HL-60/S4 treated with retinoic acid at 250 ng/mL for 4 days and 3 days (cell line): Measurements from ENCODE around the gene SIN3A.
"Not testable (repeated sequence)": the region's sequence is repeated elsewhere in the genome, so short reads cannot be mapped to it uniquely, and the experiment has no call there.

Source experiments
- in situ Hi-C: fragments of 300-500 bp; cut with MboI; formaldehyde crosslinking; loops from 2 replicates; pipeline ENCODE4 v1.7.0; 2022; ENCODE audit warnings: low sequenced_read_pairs

Gene SIN3A

DNA sequence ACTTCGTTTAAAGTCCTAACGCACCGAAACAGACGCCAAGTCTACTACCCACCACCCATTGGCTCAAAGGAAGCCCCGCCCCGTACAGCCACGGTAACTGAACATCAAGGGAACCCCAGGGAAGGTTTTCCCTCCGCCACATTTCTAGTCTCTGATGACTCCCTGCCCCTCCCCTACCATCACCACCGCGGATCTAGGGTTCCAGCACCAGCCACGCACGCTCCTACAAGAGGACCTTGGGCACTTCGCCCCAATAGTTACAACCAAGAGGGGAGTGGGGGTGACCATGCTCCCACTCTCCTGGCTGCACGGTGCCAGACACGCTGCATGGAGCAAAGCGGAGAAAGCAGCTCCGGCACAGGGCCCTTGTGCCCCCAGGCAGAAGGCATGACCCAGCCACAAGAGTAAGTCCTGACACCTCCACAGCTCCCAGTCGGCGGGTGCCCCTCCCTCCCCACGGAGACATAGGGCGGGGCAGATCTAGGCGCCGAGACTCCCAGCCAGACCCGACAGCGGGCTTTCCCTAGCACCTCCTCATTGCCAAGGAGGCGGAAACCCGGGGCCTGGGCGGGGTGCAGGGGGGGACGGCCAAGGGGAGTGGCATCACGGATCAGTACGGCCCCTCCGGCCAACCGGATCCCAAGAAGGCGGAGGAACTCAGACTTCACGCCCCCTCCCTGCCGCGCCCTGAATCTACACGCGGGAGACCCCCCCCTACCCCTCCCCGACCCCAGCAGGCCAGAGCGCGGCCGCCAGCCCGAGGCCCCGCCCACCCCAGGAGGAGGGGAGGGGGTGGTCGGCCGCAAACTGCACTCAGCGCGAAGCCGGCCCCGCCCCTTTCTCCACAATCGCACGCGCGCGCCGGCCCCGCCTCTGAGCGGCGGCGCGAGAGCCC lies 936 bp downstream of the SIN3A start:
- in situ Hi-C loops, result no loop called here

DNA sequence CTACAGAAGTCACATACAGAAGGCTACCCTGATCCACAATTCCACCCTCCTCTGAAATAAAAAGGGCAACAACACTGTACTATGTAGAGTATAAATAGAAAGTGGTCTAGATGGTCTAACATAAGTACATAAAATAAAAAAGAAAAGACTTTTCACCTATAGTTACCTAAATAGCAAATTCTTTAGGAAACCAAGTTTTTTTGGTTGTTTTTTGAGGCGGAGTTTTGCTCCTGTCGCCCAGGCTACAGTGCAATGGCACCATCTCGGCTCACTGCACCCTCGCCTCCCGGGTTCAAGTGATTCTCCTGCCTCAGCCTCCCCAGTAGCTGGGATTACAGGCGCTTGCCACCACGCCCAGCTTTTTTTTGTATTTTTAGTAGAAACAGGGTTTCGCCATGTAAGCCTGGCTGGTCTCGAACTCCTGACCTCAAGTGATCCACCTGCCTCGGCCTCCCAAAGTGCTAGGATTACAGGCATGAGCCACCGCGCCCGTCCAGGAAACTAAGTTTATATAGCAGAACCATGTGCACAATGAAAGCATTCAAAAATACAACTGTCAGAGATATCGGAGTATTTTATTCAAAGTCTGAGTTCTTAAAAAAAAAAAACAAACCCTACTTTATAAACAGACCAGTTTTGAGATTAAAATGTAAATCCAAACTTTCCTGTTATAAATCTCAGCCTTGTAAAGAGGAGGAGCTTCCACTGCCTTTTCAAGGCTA lies 1.7 kb downstream of the SIN3A start:
- in situ Hi-C loops, result no loop called here

DNA sequence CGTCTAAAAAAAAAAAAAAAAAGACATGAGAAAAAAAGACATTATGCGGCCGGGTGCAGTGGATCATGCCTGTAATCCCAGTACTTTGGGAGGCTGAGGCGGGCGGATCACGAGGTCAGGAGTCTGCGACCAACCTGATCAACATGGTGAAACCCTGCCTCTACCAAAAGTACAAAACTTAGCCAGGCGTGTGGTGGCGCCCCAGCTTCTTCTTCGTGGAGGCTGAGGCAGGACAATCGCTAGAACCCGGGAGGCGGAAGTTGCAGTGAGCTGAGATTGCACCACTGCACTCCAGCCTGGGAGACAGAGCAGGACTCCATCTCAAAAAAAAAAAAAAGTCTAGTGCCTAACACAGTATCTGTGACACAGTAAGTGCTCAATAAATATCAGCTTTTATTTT lies 3.3 kb downstream of the SIN3A start:
- in situ Hi-C loops, result not testable (repeated sequence)

DNA sequence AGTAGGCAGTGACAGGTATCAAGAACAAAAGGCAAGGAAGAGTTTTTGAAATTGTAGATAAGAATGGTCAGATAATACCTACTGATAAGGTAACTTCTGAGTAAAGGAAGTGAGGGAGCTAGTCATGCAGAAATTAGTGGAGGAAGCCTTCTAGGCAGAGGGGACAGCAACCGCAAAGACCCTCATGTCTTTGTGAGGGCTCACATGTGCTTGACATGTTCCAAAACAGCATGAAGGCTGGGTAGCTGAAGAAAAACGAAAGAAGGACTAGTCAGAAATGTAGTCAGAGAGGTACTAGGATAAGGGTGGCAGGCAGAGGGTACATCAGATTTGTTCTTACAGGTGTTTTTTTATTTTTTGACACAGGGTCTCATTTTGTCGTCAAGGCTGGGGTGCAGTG lies 5.3 kb downstream of the SIN3A start:
- in situ Hi-C loops, result no loop called here

DNA sequence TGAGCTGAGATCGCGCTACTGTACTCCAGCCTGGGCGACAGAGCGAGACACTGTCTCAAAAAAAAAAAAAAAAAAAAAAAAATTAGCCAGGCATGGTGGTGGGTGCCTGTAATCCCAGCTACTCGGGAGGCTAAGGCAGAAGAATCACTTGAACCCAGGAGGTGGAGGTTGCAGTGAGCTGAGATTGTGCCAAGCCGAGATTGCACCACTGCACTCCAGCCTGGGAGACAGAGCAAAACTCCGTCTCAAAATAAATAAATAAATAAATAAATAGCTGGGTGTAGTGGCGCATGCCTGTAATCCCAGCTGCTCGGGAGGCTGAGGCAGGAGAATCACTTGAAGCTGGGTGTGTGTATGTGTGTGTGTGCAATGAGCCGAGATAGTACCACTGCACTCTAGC lies 6.2 kb downstream of the SIN3A start:
- in situ Hi-C loops, result not testable (repeated sequence)

DNA sequence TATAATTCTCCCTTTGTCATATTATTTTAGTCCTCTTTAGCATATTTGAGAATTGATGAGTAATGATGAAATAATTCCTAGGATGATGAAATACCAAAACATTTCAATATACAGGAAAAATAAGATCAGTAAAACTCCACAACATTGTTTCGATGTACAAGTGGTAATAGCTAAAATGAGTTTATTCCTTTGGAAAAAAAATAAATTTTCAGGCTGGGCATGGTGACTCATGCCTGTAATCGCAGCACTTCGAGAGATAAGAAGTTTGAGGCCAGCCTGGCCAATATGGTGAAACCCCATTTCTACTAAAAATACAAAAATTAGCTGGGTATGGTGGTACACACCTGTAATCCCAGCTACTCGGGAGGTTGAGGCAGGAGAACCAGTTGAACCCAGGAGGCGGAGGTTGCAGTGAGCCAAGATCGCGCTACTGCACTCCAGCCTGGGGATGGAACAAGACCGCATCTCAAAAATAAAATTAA lies 7.5 kb downstream of the SIN3A start:
- in situ Hi-C loops, result not testable (repeated sequence)

DNA sequence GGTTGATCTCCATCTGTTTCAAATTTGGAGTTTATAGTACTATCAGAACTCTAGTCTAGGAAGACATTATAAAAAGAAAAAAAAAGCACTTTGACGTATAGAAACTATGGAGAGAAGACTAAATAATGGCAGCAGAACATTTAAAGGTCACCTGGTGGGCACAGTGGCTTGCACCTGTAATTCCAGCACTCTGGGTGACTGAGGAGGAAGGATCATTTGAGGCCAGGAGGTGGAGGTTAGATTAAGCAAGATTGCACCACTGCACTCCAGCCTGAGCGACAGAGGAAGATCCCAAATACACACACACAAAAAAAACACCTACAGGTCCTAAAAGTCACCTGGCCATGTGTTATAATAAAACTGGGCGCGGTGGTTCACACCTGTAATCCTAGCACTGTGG lies 13.8 kb downstream of the SIN3A start:
- in situ Hi-C loops, result no loop called here

DNA sequence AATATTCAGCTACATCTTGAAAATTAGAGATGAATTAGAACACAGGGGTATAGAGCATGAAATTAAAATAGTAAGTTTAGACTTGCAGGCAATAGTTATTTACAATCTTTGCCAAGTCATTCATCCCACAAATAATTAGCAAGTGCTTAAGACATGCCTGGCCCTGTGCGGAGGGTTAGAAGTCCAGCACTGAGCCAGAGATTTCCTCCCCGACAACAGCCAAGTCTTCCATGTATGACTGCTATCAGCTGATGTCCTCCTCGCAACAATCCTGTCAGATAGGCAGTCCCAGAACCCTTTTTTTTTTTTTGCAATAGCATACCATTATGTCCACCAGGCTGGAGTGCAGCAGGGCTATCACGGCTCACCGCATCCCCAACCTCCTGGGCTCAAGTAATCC lies 14.6 kb downstream of the SIN3A start:
- in situ Hi-C loops, result no loop called here

DNA sequence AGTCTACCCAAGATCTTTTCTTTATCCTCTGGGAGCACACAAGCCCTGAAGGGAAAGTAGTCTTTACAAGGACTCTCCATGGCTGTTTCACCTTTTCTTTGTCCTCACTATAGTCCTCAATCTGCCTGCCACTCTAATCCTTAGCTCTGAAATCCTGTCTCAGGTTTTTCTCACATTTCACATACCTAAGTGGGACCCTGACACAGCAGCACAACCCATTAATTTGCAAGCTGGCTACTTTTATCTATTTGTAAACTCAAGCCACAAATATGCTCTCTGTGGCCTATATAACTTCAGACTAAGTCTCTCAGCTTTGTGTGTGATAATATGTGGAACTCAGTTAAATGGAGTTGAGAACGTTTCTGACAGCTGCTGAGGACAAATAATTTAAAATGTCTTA lies 19.8 kb downstream of the SIN3A start:
- in situ Hi-C loops, result no loop called here

DNA sequence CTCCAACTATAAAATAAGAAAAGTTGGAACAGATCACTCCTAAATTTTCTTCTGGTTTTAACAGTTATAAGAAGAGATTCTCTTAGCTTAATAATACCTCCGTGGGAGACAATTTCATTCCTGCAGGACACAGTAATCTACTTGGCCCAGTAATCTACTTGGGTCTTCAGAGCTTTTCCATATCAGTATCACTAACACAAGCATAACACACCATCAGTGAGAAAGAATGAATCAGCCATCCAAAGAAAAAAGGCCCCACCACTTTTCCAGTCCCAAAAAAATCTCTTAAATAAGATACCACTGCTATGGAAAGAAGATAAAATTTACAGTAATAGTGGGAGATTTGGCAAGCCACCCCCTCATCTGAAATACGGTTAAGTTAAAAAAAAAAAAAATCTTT lies 20.2 kb downstream of the SIN3A start:
- in situ Hi-C loops, result no loop called here

DNA sequence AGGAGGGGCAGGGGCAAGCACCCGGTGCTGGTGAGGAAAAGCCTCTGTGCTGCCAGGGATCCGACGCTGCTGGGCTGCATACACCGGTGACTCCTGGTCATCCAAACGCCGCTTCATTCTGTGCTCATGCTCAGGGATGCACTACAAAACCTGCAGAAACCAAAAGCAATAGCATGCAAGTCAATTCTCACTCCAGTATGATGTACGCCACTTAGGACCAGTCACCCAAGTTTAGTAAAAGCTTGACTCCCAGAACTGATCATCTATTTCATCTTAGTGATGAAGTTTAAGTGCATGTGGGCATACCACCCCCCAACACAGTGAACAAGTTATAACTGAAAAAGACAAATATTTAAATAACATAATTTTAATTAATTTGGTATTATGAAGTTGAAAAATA lies 21.2 kb downstream of the SIN3A start:
- in situ Hi-C loops, result no loop called here

DNA sequence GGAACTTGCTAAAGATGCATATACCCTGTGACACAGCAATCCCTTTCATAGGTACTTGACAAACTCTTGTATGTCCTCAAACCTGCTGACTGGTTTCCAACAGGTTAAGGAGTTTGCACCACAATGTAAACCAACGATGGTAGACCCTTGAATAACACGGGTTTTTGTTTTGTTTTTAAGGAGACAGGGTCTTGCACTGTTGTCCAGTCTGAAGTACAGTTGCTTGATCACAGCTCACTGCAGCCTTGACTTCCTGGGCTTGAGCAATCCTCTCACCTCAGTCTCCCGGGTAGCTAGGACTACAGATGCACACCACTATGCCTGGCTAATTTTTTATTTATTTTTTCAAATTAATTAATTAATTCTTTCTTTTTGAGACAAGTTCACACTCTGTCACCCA lies 23.3 kb downstream of the SIN3A start:
- in situ Hi-C loops, result no loop called here

DNA sequence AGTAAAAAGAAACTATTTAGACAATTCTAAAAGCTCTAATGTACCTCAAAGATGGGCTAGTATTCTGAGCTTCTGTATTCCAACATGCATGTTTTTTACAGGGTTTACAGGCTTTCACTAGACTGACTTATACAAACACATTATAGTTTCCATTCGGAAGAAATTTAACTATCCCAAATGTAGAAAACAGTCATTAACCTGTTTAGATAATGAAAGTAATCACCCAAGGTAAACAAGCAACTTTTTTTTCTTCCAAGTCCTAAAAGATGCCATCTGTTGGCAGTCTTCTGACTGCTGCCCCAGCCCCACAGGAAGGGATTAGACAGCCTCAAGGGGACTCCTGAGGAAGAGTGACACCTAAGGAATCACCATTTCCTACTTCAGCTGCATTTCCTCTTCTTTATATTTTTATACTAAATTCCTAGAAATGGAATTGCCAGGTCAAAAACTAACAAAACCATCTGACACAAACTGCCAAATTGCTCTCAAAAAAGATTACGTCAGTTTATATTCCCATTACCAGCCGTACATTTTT lies 25.5 kb downstream of the SIN3A start:
- in situ Hi-C loops, result no loop called here

DNA sequence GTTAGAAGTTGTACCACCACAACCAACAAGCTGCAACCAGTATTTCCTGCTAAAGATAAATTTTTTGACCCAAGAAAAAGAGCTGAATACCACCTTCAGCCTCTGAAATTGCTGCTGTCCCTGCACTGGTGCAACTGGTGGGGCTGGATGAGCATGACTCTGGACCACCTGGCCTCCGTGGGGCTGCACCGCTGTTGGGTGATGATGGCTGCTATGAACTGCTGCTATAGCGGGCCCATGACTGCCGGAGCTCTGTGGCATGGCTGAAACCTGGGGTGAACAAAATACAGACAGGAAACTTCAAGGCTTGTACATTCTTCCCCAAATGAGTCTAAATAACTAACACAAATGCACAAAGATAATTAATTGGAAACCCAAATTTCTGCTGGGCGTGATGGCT lies 28.9 kb downstream of the SIN3A start:
- in situ Hi-C loops, result no loop called here

DNA sequence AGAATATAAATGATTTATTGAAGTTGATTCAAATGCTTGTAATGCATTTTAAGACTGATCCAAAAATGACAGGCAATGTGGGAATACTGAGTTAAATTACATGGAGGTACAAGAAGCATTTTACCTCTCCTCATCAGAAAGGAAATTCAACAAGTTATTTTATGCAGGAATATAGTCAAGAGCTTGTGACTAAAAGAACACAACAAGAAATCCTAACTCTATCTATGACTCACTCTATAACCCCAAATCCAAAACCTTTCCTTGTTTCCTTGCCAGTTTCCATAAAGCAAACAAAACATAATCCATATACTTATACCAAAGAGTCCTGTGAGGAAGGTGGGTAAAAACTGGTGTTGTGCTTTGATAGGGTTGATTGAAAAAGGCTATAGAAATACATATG lies 30.8 kb downstream of the SIN3A start:
- in situ Hi-C loops, result no loop called here

DNA sequence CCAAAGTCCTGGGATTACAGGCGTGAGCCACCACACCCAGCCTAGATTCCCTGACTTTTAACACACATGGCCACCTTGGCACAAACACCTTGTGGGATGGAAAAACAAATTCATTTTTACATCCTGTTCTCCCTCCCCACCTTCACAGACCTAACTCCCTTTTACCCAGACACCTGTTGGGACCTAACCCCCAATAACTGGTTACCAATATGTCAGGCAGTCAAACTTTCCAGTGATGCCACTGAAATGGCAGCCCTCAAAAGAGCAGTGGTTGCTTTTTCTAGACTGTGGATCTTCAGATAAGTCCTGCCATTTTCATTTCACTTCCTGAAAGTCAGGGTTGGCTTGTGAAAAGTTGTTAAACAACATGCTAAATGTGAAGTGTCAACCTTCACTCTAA lies 34.9 kb downstream of the SIN3A start:
- in situ Hi-C loops, result no loop called here

DNA sequence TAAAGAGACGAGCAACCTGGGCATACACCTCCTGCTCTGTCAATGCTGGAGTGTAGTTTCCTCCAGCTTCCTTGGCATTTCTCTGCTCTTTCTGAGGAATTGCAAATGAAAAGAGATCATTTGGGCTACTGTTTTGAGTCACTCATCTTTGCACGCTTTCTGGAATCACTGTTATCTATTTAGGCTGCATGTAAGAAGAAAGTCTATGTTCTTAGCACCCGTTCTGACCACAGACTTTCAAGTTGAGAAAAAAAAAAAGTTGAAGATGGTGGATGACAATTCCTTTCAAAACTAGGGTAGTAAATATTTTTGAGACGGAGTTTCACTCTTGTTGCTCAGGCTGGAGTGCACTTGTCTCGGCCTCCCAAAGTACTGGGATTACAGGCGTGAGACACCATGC lies 41.3 kb downstream of the SIN3A start:
- in situ Hi-C loops, result no loop called here

DNA sequence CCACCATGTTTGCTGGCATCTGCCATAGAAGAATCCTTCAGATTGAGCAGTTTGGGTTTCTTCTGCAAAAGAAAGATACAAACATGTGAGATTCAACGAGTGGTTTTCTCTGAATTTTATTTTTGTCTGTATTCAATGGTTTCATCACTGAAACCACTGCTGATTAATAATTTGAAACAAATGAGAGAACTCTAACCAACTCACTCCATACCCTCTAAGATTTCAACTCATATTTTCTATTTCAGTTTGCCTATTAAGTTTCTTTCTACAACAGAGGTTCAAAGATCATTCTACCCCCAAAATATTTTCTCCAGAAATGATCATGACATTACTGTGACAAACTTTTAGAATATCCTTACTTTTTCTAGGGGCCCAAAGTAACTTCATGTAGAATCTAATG lies 44.4 kb downstream of the SIN3A start:
- in situ Hi-C loops, result no loop called here

DNA sequence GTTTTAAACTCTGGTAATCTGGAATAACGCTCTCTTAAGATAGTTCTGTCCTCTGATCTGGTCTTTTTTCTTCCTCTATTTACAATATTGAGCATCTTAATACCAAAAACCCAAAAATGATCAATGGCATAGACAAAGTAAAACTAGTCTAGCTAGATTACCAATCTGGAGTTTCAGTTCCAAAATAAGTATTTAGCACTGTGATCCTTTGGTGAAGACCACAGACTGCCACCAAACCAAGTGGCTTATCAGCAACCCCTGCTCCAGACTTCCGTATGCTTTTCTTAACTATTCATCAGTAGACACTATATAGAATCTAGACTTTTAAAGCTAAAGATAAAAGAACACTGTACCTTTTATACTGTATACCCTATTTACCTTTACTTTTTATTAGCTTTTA lies 47.6 kb downstream of the SIN3A start:
- in situ Hi-C loops, result no loop called here

DNA sequence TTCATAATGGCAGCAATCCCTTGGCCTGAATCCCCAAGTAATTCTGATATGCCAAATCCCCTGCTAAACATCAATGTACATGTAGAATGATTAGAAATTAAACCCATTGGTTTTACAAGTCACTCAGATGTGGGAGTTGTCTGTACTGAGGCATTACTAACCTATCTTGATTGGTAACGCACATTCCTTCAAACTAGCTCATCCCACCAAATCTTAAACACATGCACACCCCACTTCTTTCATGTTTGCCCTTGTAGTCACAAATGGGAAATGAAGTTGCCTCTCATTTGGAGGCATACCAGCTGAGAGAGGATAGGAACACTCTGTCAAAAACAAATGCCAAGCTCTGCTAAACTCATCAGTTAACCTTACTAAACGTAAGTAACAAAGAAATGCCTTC lies 54.0 kb downstream of the SIN3A start:
- in situ Hi-C loops, result no loop called here

DNA sequence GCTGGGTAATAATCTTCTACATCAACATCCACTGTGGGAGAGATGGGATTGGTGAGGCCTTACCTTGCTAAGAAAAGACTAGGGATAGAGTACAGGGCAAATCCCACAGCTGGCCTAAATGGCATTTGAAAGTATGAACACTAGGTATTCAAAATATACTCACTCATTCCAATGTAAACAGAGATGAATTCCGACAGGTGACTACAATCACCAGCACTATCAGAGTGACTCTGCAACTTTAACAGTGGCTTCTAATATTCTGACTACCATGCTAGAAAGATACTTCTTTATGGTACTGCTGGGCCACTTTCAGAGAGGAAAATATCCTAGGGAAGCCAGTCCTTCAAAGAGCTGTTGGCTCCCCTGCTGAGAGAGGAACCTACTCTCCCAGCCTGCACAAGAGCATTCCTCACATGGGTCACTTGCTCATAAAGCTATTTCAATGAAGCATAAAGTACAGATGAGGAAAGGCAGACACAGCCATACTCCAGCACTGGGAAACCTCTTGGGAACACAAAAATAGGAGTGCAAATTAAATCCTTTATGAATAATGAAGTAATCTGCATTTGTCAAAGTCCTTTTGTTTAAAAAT lies 61.6 kb downstream of the SIN3A start:
- in situ Hi-C loops, result no loop called here

DNA sequence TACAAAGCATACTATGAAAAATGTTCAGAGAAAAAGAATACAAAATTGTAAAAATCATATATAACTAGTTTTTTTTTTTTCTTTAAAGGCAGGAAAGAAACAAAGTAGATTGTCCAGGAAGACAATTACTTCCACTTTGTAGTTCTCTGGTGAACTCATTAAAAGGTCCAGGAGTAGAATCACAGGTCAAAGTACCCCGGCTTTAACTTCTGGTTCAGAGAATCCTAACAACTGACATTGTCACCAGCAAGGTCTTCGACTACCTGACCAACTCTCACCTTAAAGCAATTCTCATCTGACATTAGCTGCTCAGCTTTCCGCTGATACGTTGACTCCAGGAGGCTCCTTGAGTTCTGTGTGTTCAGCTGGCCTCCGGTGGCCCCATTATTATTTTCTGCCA lies 67.5 kb downstream of the SIN3A start:
- in situ Hi-C loops, result not testable (repeated sequence)
